ENCODE measurements around the gene NRIP1.

GRCh38 chr21:15104470-15104869, 39.7 kb upstream of the NRIP1 start:
- TF ChIP-seq CTCF (conservative IDR thresholded peaks at IDR 0.05 in 1 of 2, IDR thresholded peaks at IDR 0.05 in 1 of 2; ENCODE audit: extremely low read depth in 1 of 2, insufficient read depth in 1 of 2, low read depth in 1 of 2, low read length in 2 of 2) (no peak), EZH2 (IDR thresholded peaks at IDR 0.05; ENCODE audit: borderline replicate concordance, low read length) (no peak)
